Measurements from ENCODE around the gene ST6GALNAC4.

ST6GALNAC4 gene

GRCh38 chr9:127915325-127915752 is 1.5 kb downstream of the ST6GALNAC4 start:
- Histone ChIP-seq H3K4me1 (peaks cover 0 to 54% (median 38%) of the 10 kb centered on the region in 4 donors), H3K27me3 (no peaks in the 10 kb centered on the region), H3K27ac (peak overlapping the region; percentile 74 to 87), H3K4me3 (peak overlapping the region; percentile 76 to 81), H3K36me3 (peaks cover 10 to 37% (median 26%) of the 10 kb centered on the region in 3 donors), H3K9me3 (no peaks in the 10 kb centered on the region)
- TF ChIP-seq, protein P1, sequence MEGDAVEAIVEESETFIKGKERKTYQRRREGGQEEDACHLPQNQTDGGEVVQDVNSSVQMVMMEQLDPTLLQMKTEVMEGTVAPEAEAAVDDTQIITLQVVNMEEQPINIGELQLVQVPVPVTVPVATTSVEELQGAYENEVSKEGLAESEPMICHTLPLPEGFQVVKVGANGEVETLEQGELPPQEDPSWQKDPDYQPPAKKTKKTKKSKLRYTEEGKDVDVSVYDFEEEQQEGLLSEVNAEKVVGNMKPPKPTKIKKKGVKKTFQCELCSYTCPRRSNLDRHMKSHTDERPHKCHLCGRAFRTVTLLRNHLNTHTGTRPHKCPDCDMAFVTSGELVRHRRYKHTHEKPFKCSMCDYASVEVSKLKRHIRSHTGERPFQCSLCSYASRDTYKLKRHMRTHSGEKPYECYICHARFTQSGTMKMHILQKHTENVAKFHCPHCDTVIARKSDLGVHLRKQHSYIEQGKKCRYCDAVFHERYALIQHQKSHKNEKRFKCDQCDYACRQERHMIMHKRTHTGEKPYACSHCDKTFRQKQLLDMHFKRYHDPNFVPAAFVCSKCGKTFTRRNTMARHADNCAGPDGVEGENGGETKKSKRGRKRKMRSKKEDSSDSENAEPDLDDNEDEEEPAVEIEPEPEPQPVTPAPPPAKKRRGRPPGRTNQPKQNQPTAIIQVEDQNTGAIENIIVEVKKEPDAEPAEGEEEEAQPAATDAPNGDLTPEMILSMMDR (IDR thresholded peaks at IDR 0.05) = no peak
- intact Hi-C loops (cut with DNase I; ENCODE audit: low total_unique reads) = loop anchor here (5.0 kb wide), 1 partner anchor 303 kb away; the partner anchor contains the start of gene STXBP1
- DNase-seq = peak in 1 of 2 donors; percentile 69

DNA sequence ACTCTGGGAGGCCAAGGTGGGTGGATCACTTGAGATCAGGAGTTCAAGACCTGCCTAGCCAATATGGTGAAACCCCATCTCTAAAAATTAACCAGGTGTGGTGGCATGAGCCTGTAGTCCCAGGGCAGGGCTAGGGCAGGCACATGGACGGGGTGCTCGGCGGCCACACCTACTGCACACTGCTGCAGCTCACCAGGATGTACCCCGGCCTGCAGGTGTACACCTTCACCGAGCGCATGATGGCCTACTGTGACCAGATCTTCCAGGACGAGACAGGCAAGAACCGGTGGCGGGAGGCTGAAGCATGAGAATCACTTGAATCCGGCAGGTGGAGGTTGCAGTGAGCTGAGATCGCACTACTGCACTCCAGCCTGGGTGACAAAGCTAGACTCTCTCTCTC is 3.2 kb downstream of the ST6GALNAC4 start:
- no peaks in the 10 kb centered on the region for H3K27me3 ChIP-seq
- DNase-seq = no peak
- intact Hi-C loops (cut with DNase I; ENCODE audit: low total_unique reads) = no loop called here
- H3K36me3 ChIP-seq = peaks cover 10 to 49% (median 36%) of the 10 kb centered on the region in 3 donors
- H3K9me3 ChIP-seq = no peaks in the 10 kb centered on the region
- peaks cover 0 to 38% (median 33%) of the 10 kb centered on the region in 4 donors for H3K4me1 ChIP-seq
- H3K4me3 ChIP-seq = no peak overlapping the region
- TF ChIP-seq, protein P1 (IDR thresholded peaks at IDR 0.05) = no peak
- H3K27ac ChIP-seq = no peak overlapping the region

DNA sequence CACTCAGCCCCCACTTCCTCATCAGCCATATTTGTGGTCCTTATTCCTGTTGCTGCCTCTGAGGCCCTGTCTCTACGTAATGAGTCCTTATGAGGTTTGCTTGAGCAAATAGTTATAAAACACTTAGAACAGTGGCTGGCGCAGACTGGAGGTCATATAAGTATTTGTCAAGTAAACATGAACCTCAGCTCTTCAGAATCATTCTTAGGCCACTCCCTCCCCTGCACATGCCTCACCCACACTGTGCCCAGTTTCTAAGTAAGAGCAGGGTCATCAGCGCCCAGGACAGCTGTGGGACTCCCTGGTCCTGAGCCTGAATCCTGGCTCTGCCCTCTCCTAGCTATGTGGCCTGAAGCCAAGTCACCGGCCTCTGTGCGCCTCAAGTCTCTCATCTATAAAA is 4.0 kb downstream of the ST6GALNAC4 start:
- no peaks in the 10 kb centered on the region for H3K27me3 ChIP-seq
- no peak overlapping the region for H3K4me3 ChIP-seq
- no peaks in the 10 kb centered on the region for H3K9me3 ChIP-seq
- TF ChIP-seq, protein P1 (IDR thresholded peaks at IDR 0.05) = no peak
- H3K27ac ChIP-seq = no peak overlapping the region
- H3K4me1 ChIP-seq = peaks cover 0 to 30% (median 26%) of the 10 kb centered on the region in 4 donors
- intact Hi-C loops (cut with DNase I; ENCODE audit: low total_unique reads) = no loop called here
- no peak for DNase-seq
- peaks cover 10 to 57% (median 42%) of the 10 kb centered on the region in 3 donors for H3K36me3 ChIP-seq

- peaks cover 0 to 27% (median 21%) of the 10 kb centered on the region in 4 donors for H3K4me1 ChIP-seq
- H3K9me3 ChIP-seq = no peaks in the 10 kb centered on the region
- DNase-seq = no peak
- intact Hi-C loops (cut with DNase I; ENCODE audit: low total_unique reads) = no loop called here
- TF ChIP-seq, protein P1 (IDR thresholded peaks at IDR 0.05) = no peak
- H3K27ac ChIP-seq = no peak overlapping the region
- H3K27me3 ChIP-seq = no peaks in the 10 kb centered on the region
- H3K36me3 ChIP-seq = peaks cover 10 to 59% (median 42%) of the 10 kb centered on the region in 3 donors
- no peak overlapping the region for H3K4me3 ChIP-seq
These were observed 4.5 kb downstream of the ST6GALNAC4 start for GRCh38 chr9:127912296-127912695.

DNA sequence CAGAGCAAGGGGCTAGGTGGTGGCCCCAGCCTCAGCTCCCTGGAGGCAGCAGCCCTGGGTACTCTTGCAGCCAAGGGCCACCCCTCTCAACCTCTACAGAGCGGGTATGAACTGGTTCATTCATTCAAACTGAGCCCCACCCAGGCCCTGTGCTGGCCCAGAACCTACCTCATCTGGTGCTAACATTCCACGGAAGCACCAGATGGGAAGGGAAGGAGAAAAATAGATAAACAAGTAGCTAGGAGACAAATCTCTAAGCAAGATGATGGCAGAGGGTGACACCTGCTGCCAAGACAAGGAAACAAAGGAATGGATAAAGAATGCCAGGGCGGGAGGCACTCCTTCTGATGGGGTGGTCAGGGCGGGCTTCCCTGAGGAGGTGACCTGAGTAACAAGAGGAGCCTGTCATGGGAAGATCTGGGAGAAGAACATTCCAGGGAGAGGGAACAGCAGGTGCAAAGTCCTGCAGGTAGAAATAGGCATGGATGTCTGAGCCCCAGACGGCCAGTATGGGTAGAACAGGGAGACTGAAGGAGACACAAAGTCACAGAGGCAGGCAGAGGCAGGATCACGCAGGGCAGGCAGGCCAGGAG is 6.1 kb downstream of the ST6GALNAC4 start:
- intact Hi-C loops (cut with DNase I; ENCODE audit: low total_unique reads) = no loop called here
- H3K4me3 ChIP-seq = no peak overlapping the region
- H3K27ac ChIP-seq = no peak overlapping the region
- DNase-seq = no peak
- H3K27me3 ChIP-seq = no peaks in the 10 kb centered on the region
- H3K9me3 ChIP-seq = no peaks in the 10 kb centered on the region
- H3K4me1 ChIP-seq = peaks cover 0 to 32% (median 23%) of the 10 kb centered on the region in 4 donors
- H3K36me3 ChIP-seq = peaks cover 10 to 59% (median 42%) of the 10 kb centered on the region in 3 donors
- TF ChIP-seq, protein P1 (IDR thresholded peaks at IDR 0.05) = no peak
